Adrenal gland (tissue), 12 donors: ENCODE data around the gene ARL8A. TPM values are rescaled to one million over a fixed set of nuclear protein-coding genes. Genes with fewer than 3 reads are reported as not detected.
A peak's percentile ranks its signal among the peaks of the same experiment; 100 is the strongest.

Experiments used
- DNase-seq, 7 donors: peaks; one replicate each; pipeline ENCODE4 v3.0.0-alpha.2; 2019 to 2020
- H3K27ac ChIP-seq, 5 donors: fragments of 200-600 bp; sonication (generic) in 4 of 5; 1 replicate in 3 of 5; 2 replicates in 2 of 5; pipeline versions ENCODE4 v1.5.1 to v1.8.0; 2016 to 2020; ENCODE audit warnings: mild to moderate bottlenecking in 1 of 5
- H3K27me3 ChIP-seq: fragments of 200-600 bp; 2 replicates; pipeline ENCODE4 v1.8.0; 2021
- H3K36me3 ChIP-seq, 2 donors: fragments of 200-600 bp; replicated peaks in 1 of 2; 1 replicate in 1 of 2; 2 replicates in 1 of 2; pipeline versions ENCODE4 v1.5.1 to v1.8.0; 2018 to 2022
- H3K4me1 ChIP-seq, 2 donors: fragments of 200-600 bp; replicated peaks in 1 of 2; 1 replicate in 1 of 2; 2 replicates in 1 of 2; pipeline versions ENCODE4 v1.5.1 to v1.8.0; 2018 to 2021
- H3K4me3 ChIP-seq, 4 donors: fragments of 200-600 bp; sonication (generic) in 3 of 4; one replicate each; pipeline ENCODE4 v1.5.1; 2016 to 2018
- H3K9me3 ChIP-seq, 3 donors: fragments of 200-600 bp; sonication (generic) in 1 of 3; replicated peaks in 1 of 3; 1 replicate in 2 of 3; 2 replicates in 1 of 3; pipeline versions ENCODE4 v1.5.1 to v1.8.0; 2016 to 2021
- CTCF ChIP-seq, 6 experiments: fragments of 450-650 bp in 4 of 6; fragments of 200-600 bp in 2 of 6; sonication (generic) in 1 of 6; IDR thresholded peaks; 1 replicate in 5 of 6; 2 replicates in 1 of 6; pipeline versions ENCODE4 v1.5.1 to v1.8.0; 2016 to 2021; ENCODE audit warnings: antibody characterized with exemption in 6 of 6, mild to moderate bottlenecking in 2 of 6, moderate library complexity in 1 of 6
- POLR2A ChIP-seq, 2 donors: fragments of 450-650 bp; IDR thresholded peaks; one replicate each; pipeline ENCODE4 v1.6.1; 2017; ENCODE audit warnings: antibody characterized with exemption in 2 of 2, mild to moderate bottlenecking in 2 of 2, moderate library complexity in 1 of 2
- WGBS, 4 donors: extraction: QIAGEN DNeasy Blood & Tissue Kit in 2 of 4; methylation state at CpG; one replicate each; pipeline versions ENCODE4 v1.1.5 to v1.1.7; 2013 to 2017; 5-methylcytosine and 5-hydroxymethylcytosine counted together
- intact Hi-C, 2 donors: fragments of 100-400 bp; cut with DNase I; formaldehyde crosslinking; loops; one replicate each; pipeline versions ENCODE4 v1.14.1 to v1.15.0; 2022 to 2023
- polyA plus RNA-seq, 3 donors: library from polyadenylated mRNA; stranded (reverse); fragments of 200-250 nt in 2 of 3; fragments of 350-450 nt in 1 of 3; fragmentation: Illumina TruSeq in 1 of 3; extraction: RNeasy Lipid Tissue Mini Kit (QIAGEN cat#74804) in 1 of 3; gene quantifications; one replicate each; pipeline ENCODE4 v1.2.3, GENCODE V29; 2013 to 2014
- total RNA-seq, 9 donors: library from RNA; depleted of rRNA in 4 of 9; stranded (reverse); fragments of >200 nt in 4 of 9; fragments of 120-200 nt in 1 of 9; fragmentation: NEBNext Ultra II Directional in 1 of 9; extraction: Animal tissue kit (Norgen Biotek cat#: 25700) in 1 of 9; gene quantifications; one replicate each; pipeline versions ENCODE4 v1.1.0 to v1.2.4, GENCODE V29; 2013 to 2023
- donor health status: healthy with polysubstance abuse.
- donor health status: Bipolar disorder and iron deficiency.
- donor health status: DM: yes; HTN: yes; CAD: no.
- donor health status: DM: no; HTN: no; CAD: no.
- donor health status: DM: no; HTN: no; CAD: no.
- donor health status: DM: yes; HTN: yes; CAD: no.

Gene ARL8A
- total and polyA plus RNA-seq, 12 donors = 26.4 to 115 (median 53.7) TPM

- 88 to 95% (median 92%) methylated on average over 14 to 29 of the region's 29 CpGs for WGBS, 4 donors
Observed at GRCh38 chr1:202176949-202177927, 32.7 kb upstream of the ARL8A start.

GRCh38 chr1:202173993-202174392 lies 29.5 kb upstream of the ARL8A start:
- DNase-seq = no peak
- 85 to 96% (median 93%) methylated on average over 7 of the region's 7 CpGs for WGBS, 4 donors
- no peaks in the 10 kb centered on the region for H3K4me1 ChIP-seq
- H3K36me3 ChIP-seq = no peaks in the 10 kb centered on the region
- no peak for TF ChIP-seq CTCF (IDR thresholded peaks at IDR 0.05)
- no peak overlapping the region for H3K4me3 ChIP-seq
- H3K27ac ChIP-seq = no peak overlapping the region
- H3K27me3 ChIP-seq = no peaks in the 10 kb centered on the region
- intact Hi-C loops = no loop called here
- no peaks in the 10 kb centered on the region for H3K9me3 ChIP-seq

More at GRCh38 chr1:202176949-202177927, 32.7 kb upstream of the ARL8A start:
- Histone ChIP-seq H3K9me3 (no peaks in the 10 kb centered on the region), H3K4me3 (no peak overlapping the region), H3K27me3 (peaks cover 4% of the 10 kb centered on the region), H3K36me3 (no peaks in the 10 kb centered on the region), H3K4me1 (no peaks in the 10 kb centered on the region), H3K27ac (no peak overlapping the region)
- no peak for DNase-seq
- TF ChIP-seq CTCF (IDR thresholded peaks at IDR 0.05) (no peak), POLR2A (IDR thresholded peaks at IDR 0.05) (no peak)
- intact Hi-C loops = no loop called here

- Histone ChIP-seq H3K4me1 (no peaks in the 10 kb centered on the region), H3K4me3 (no peak overlapping the region), H3K27me3 (no peaks in the 10 kb centered on the region), H3K9me3 (no peaks in the 10 kb centered on the region), H3K27ac (no peak overlapping the region), H3K36me3 (no peaks in the 10 kb centered on the region)
- TF ChIP-seq CTCF (IDR thresholded peaks at IDR 0.05) = no peak
- no peak for TF ChIP-seq POLR2A (IDR thresholded peaks at IDR 0.05)
- DNase-seq = peak in 1 of 7 donors; percentile 22
- WGBS, 4 donors = 82 to 93% (median 90%) methylated on average over 5 of the region's 5 CpGs; no CpG with 5 or more reads in 1 of the 4 donors
- intact Hi-C loops = no loop called here
Observed at GRCh38 chr1:202172015-202172355, 27.4 kb upstream of the ARL8A start.

- WGBS, 4 donors = 92 to 96% (median 95%) methylated on average over 5 to 11 of the region's 11 CpGs
Observed at GRCh38 chr1:202171292-202172014, 26.9 kb upstream of the ARL8A start.

More at GRCh38 chr1:202171292-202172014, 26.9 kb upstream of the ARL8A start:
- no peak for TF ChIP-seq POLR2A (IDR thresholded peaks at IDR 0.05)
- no peak for TF ChIP-seq CTCF (IDR thresholded peaks at IDR 0.05)
- H3K9me3 ChIP-seq = no peaks in the 10 kb centered on the region
- no peak overlapping the region for H3K27ac ChIP-seq
- no peaks in the 10 kb centered on the region for H3K36me3 ChIP-seq
- no peak overlapping the region for H3K4me3 ChIP-seq
- no peak for DNase-seq
- H3K27me3 ChIP-seq = no peaks in the 10 kb centered on the region
- no peaks in the 10 kb centered on the region for H3K4me1 ChIP-seq
- intact Hi-C loops = no loop called here
